ENCODE data around the gene FAT1.
"Not testable (repeated sequence)": the region's sequence is repeated elsewhere in the genome, so short reads cannot be mapped to it uniquely, and the experiment has no call there.

Gene FAT1

GRCh38 chr4:186693159-186693815, 30.4 kb downstream of the FAT1 start:
- peak; percentile 80 for DNase-seq

- no peak for DNase-seq
Observed at GRCh38 chr4:186691396-186691795, 32.3 kb downstream of the FAT1 start.

GRCh38 chr4:186689476-186689875, 34.2 kb downstream of the FAT1 start:
- DNase-seq: no peak

- no peak for DNase-seq
Observed at GRCh38 chr4:186688150-186688943, 35.3 kb downstream of the FAT1 start.

GRCh38 chr4:186687265-186687664, 36.4 kb downstream of the FAT1 start:
- no peak for DNase-seq

GRCh38 chr4:186685767-186686183, 37.9 kb downstream of the FAT1 start:
- DNase-seq: peak; percentile 95

GRCh38 chr4:186684889-186685309, 38.8 kb downstream of the FAT1 start:
- no peak for DNase-seq

GRCh38 chr4:186684220-186684619, 39.4 kb downstream of the FAT1 start:
- DNase-seq: no peak

GRCh38 chr4:186680641-186681040, 43.0 kb downstream of the FAT1 start:
- no peak for DNase-seq

- DNase-seq: peak; percentile 90
Observed at GRCh38 chr4:186676531-186677161, 47.0 kb downstream of the FAT1 start.

GRCh38 chr4:186669735-186670134, 53.9 kb downstream of the FAT1 start:
- DNase-seq: no peak

- DNase-seq: peak; percentile 85
Observed at GRCh38 chr4:186669159-186669731, 54.4 kb downstream of the FAT1 start.

GRCh38 chr4:186666750-186667149, 56.9 kb downstream of the FAT1 start:
- no peak for DNase-seq

- no peak for DNase-seq
Observed at GRCh38 chr4:186666252-186666651, 57.4 kb downstream of the FAT1 start.

GRCh38 chr4:186660403-186660802, 63.3 kb downstream of the FAT1 start:
- DNase-seq: no peak

GRCh38 chr4:186659935-186660334, 63.7 kb downstream of the FAT1 start:
- DNase-seq: no peak

- not testable (repeated sequence) for DNase-seq
Observed at GRCh38 chr4:186659456-186659855, 64.2 kb downstream of the FAT1 start.

- DNase-seq: no peak
Observed at GRCh38 chr4:186658657-186659056, 65.0 kb downstream of the FAT1 start.

- DNase-seq: peak; percentile 20
Observed at GRCh38 chr4:186657764-186658163, 65.9 kb downstream of the FAT1 start.

- no peak for DNase-seq
Observed at GRCh38 chr4:186653969-186654368, 69.7 kb downstream of the FAT1 start.

- no peak for DNase-seq
Observed at GRCh38 chr4:186651624-186652023, 72.0 kb downstream of the FAT1 start.

GRCh38 chr4:186651181-186651603, 72.5 kb downstream of the FAT1 start:
- DNase-seq: no peak

- no peak for DNase-seq
Observed at GRCh38 chr4:186650401-186651180, 73.1 kb downstream of the FAT1 start.

Measured in fibroblast of skin of right quadriceps (primary cell).